Left lung (tissue), 10 donors: Measurements from ENCODE around the gene PDCD4. TPM values are rescaled to one million over a fixed set of nuclear protein-coding genes. Genes with fewer than 3 reads are reported as not detected.

Experiments used
- ATAC-seq: fragments of 200-7000 bp; cut with Tn5 transposase; one replicate; pipeline ENCODE4 v1.9.1; 2020; ENCODE audit warnings: moderate library complexity
- DNase-seq, 4 donors: peaks; one replicate each; pipeline ENCODE4 v3.0.0-alpha.2; 2013 to 2020
- H3K27ac ChIP-seq, 2 donors: fragments of 200-600 bp; sonication (generic) in 1 of 2; one replicate each; pipeline versions ENCODE4 v1.5.0 to v1.8.0; 2020 to 2021
- H3K27me3 ChIP-seq, 2 donors: fragments of 200-600 bp; sonication (generic) in 1 of 2; one replicate each; pipeline versions ENCODE4 v1.5.0 to v1.8.0; 2020 to 2021
- H3K36me3 ChIP-seq, 2 donors: fragments of 200-600 bp; sonication (generic) in 1 of 2; one replicate each; pipeline versions ENCODE4 v1.5.0 to v1.8.0; 2020 to 2021
- H3K4me1 ChIP-seq, 2 donors: fragments of 200-600 bp; one replicate each; pipeline ENCODE4 v1.8.0; 2021
- H3K4me3 ChIP-seq, 2 donors: fragments of 200-600 bp; sonication (generic) in 1 of 2; one replicate each; pipeline versions ENCODE4 v1.5.0 to v1.8.0; 2020 to 2021; ENCODE audit warnings: mild to moderate bottlenecking in 1 of 2
- H3K9me3 ChIP-seq, 2 donors: fragments of 200-600 bp; sonication (generic) in 1 of 2; one replicate each; pipeline versions ENCODE4 v1.5.0 to v1.8.0; 2020 to 2021
- intact Hi-C, 2 donors: fragments of 100-400 bp; cut with DNase I; formaldehyde crosslinking; loops; one replicate each; pipeline versions ENCODE4 v1.11.2 to v1.14.2; 2022
- polyA plus RNA-seq, 6 donors: library from polyadenylated mRNA; unstranded; fragments of 120-200 nt; gene quantifications; one replicate each; pipeline ENCODE4 v1.2.1, GENCODE V29; 2013; ENCODE audit not compliant: insufficient read length in 6 of 6
- total RNA-seq, 2 donors: library from RNA; stranded (reverse); fragmentation: NEBNext Ultra II Directional; extraction: Animal tissue kit (Norgen Biotek cat#: 25700); gene quantifications; one replicate each; pipeline ENCODE4 v1.2.1, GENCODE V29; 2021
- TF ChIP-seq, protein P1 (sequence below), 2 donors: fragments of 200-600 bp; sonication (generic) in 1 of 2; IDR thresholded peaks; one replicate each; pipeline versions ENCODE4 v1.5.0 to v1.8.0; 2021; ENCODE audit warnings: antibody characterized with exemption in 2 of 2
- donor health status: DM: no; HTN: yes; CAD: no.
- donor health status: DM: no; HTN: no; CAD: no.

PDCD4 gene
- total and polyA plus RNA-seq, 8 donors: 45.7 to 311 (median 220) TPM

DNA sequence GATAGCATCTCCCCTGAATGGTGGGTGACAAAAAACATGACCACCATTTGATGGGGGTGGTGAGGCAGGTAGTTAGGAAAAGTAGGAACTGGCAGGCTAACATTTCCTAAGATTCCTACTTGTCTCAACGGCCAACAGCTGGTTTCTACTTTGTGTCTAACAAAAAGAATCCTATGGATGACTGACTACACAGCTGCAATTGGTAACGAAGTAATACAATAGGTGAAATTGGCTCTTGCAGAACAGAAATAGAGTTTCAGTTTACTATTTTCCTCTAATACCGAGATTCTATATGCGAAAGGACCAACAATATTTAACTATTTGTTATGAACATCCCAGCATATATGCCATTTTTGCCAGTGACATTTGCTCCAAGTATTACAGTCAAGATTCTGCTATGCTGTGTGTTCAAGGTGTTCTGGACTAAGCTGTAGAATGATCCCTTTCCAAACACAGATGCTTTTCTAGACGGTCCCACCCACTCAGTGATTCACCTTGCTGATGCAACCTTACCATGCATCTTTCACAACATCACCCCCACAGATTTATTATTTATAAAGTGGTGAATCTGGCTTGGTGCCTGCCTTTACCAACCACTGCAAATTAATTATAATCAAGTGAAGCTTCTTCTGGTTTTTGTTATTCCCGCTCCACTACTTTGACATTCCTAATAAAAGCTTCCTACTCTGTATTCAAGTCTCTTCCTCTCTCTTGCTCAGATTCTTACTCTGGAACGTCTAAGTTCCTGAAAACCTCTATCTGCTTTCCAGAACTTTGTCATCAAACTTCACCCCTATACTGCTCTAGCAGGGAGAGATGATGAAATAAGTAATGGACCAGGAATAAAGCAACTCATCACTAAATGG lies 30.5 kb downstream of the PDCD4 start:
- ATAC-seq: no peak
- no peaks in the 10 kb centered on the region for H3K9me3 ChIP-seq
- DNase-seq: no peak
- peaks cover 0 to 31% of the 10 kb centered on the region in 2 donors for H3K36me3 ChIP-seq
- TF ChIP-seq, protein P1, sequence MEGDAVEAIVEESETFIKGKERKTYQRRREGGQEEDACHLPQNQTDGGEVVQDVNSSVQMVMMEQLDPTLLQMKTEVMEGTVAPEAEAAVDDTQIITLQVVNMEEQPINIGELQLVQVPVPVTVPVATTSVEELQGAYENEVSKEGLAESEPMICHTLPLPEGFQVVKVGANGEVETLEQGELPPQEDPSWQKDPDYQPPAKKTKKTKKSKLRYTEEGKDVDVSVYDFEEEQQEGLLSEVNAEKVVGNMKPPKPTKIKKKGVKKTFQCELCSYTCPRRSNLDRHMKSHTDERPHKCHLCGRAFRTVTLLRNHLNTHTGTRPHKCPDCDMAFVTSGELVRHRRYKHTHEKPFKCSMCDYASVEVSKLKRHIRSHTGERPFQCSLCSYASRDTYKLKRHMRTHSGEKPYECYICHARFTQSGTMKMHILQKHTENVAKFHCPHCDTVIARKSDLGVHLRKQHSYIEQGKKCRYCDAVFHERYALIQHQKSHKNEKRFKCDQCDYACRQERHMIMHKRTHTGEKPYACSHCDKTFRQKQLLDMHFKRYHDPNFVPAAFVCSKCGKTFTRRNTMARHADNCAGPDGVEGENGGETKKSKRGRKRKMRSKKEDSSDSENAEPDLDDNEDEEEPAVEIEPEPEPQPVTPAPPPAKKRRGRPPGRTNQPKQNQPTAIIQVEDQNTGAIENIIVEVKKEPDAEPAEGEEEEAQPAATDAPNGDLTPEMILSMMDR (IDR thresholded peaks at IDR 0.05): no peak
- no peak overlapping the region for H3K27ac ChIP-seq
- no peak overlapping the region for H3K4me3 ChIP-seq
- intact Hi-C loops: no loop called here
- peaks cover 0 to 3% of the 10 kb centered on the region in 2 donors for H3K4me1 ChIP-seq
- no peaks in the 10 kb centered on the region for H3K27me3 ChIP-seq

DNA sequence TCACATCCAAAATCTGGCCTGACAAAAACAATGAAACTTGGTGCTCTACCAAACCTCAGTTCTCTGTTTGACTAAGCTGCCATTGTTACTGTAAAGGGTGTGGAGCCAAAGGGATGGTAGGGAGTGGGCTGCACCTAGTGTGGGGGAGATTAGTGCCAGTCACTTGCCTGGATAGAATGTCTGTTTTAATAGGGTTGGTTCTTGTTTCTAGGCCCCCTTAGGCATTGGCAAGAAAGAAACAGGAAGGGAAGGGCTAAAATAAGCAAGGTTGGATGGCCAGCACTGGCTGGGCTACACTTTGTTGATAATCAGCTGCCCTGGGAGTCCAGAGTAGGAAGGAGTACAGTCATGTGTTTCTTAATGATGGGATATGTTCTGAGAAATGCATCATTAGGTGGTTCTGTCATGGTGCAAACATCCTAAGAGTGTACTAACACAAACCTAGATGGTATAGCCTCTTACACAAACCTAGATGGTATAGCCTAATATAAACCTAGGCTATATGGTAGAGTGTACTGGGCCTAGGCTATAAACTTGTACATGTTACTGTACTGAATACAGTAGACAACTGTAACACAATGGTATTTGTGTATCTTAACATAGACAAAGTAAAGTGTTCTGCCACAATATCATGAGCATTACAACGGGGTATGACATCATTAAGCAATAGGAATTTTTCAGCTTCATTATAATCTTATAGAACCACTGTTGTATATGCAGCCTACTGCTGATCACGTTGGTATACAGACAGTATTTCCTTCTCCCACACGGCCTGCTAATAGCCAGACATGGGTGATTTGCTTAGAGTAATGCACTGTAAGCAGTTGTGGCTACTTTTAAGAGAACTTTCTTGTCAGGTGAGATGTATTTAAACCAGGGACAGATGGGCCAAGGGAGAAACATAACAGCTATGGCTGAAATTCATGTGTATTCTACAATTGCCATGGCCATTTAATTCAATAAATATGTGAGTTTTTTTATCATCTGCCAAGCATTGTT lies 31.9 kb downstream of the PDCD4 start:
- H3K4me3 ChIP-seq: no peak overlapping the region
- no peaks in the 10 kb centered on the region for H3K27me3 ChIP-seq
- TF ChIP-seq, protein P1 (IDR thresholded peaks at IDR 0.05): no peak
- H3K9me3 ChIP-seq: no peaks in the 10 kb centered on the region
- H3K4me1 ChIP-seq: peaks cover 0 to 3% of the 10 kb centered on the region in 2 donors
- no peak for ATAC-seq
- no peak overlapping the region for H3K27ac ChIP-seq
- intact Hi-C loops: no loop called here
- peaks cover 0 to 24% of the 10 kb centered on the region in 2 donors for H3K36me3 ChIP-seq
- no peak for DNase-seq

DNA sequence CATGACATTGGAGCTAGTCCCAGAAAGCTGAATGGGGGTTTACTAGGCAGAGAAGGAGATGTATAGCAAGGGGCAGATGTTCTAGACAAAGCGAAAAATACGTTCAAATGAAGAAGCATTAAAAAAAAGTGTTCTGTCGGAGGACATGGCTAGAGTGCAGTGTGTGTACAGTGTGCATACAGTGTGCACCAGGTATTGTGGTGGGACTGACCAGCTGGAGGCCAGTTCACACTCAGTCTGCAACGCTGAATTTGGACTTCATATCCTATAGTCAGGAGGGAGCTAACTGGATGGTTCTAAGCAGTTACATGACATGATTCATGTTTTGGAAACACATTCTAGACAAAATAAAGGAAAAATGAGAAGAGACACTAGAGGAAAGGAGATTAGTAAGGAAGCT lies 38.4 kb downstream of the PDCD4 start:
- intact Hi-C loops: no loop called here
- Histone ChIP-seq H3K4me3 (no peak overlapping the region), H3K27ac (no peak overlapping the region), H3K4me1 (no peaks in the 10 kb centered on the region), H3K36me3 (no peaks in the 10 kb centered on the region), H3K9me3 (no peaks in the 10 kb centered on the region), H3K27me3 (no peaks in the 10 kb centered on the region)
- DNase-seq (no peak), ATAC-seq (no peak)
- TF ChIP-seq, protein P1 (IDR thresholded peaks at IDR 0.05): no peak

DNA sequence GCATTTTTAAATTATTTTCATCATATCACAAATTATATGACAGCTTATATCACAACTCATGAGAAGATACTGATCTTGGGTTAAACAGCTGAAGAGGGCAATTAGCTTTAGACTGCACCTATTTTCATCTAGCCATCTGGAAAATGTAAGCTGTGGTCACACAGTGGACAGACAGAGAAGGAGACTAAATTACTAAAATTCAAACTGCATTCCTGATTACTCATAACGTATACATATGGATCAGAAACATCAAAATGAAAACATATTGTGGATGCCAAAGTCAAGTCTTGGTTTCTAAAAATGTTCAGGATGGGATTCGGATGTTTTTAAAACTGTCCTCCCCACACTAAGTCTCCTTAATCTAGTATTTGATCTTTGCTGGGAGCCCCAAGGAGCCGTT lies 40.6 kb downstream of the PDCD4 start:
- Histone ChIP-seq H3K27ac (no peak overlapping the region), H3K36me3 (no peaks in the 10 kb centered on the region), H3K9me3 (no peaks in the 10 kb centered on the region), H3K4me3 (no peak overlapping the region), H3K27me3 (no peaks in the 10 kb centered on the region), H3K4me1 (peaks cover 0 to 2% of the 10 kb centered on the region in 2 donors)
- ATAC-seq (no peak), DNase-seq (no peak)
- intact Hi-C loops: no loop called here
- TF ChIP-seq, protein P1 (IDR thresholded peaks at IDR 0.05): no peak

DNA sequence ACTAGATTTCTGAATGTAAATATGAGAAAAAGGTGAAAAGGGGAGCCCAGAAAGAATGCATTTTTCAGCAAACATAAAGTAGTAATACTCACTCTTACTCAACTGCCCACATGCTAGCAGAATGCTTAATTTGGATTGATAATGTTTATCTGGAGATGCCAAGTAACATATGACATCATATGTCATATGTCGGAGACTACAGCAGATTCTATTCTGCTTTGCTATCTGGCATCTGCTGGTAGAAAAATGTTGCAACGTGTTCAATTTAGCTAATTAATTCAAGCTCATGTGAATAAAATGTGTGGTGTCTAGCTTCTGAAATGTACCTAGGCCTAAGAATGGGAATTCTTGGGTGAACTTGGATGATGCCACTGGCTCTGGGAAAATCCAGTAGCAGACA lies 42.7 kb downstream of the PDCD4 start:
- Histone ChIP-seq H3K9me3 (no peaks in the 10 kb centered on the region), H3K4me1 (peaks cover 4 to 11% of the 10 kb centered on the region in 2 donors), H3K27ac (no peak overlapping the region), H3K4me3 (no peak overlapping the region), H3K27me3 (no peaks in the 10 kb centered on the region), H3K36me3 (no peaks in the 10 kb centered on the region)
- DNase-seq: no peak
- no peak for ATAC-seq
- intact Hi-C loops: no loop called here
- TF ChIP-seq, protein P1 (IDR thresholded peaks at IDR 0.05): no peak
